ENCODE data around the gene CAPN3. TPM values are rescaled to one million over a fixed set of nuclear protein-coding genes. Genes with fewer than 3 reads are reported as not detected.

CAPN3 gene
- total RNA-seq, 1 experiment from 2014 or later, result not detected

DNA sequence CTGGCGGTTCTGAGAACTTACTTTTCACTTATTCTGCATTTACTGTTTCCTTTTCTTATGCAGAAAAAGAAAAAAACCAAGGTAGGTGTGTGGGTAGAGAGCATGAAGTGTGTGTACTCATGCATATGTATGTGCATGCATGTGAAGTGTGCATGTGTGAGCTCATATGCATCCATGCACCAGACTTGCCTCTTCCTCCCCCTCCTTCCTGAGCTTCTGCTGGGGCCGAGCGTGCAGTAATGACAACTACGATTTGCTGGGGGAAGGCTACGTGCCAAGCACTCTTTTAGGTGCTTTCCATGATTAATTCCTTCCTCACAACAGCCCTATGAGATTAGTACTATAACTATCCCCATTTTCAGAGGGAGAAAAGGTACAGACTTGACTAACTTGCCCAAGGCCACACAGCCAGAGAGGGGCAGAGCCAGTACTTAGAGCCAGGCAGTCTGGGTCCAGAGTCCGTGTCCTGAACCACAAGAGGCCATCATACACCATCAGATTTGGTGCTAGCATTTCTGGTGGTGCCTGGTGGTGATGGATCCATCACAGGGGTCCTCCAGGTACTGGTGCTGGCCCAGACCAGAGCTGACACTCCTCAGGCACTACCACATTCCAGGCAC is 46.7 kb downstream of the CAPN3 start:
- Histone ChIP-seq H3K4me3 (no peak overlapping the region), H3K9me3 (no peaks in the 10 kb centered on the region), H3K36me3 (no peaks in the 10 kb centered on the region), H3K27me3 (no peaks in the 10 kb centered on the region)
- no peak for DNase-seq

DNA sequence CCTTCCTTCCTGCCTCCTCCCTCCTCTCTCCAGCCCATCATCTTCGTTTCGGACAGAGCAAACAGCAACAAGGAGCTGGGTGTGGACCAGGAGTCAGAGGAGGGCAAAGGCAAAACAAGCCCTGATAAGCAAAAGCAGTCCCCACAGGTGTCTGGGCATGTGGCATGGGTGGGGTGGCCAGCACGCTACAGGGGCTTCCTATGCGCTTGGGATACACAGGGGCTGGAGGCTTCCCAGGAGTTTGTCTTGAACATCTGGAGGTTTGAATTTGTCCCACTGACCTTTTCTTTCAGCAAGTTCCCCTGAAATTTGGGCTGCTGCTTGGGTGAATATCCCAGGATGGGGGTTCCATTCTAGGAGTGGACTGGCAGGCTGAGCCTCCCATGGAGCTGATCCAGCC is 48.9 kb downstream of the CAPN3 start:
- H3K36me3 ChIP-seq, result peaks cover 7% of the 10 kb centered on the region; the same call in 1 of the 2 replicates
- no peak for DNase-seq
- no peak overlapping the region for H3K4me3 ChIP-seq
- no peaks in the 10 kb centered on the region for H3K9me3 ChIP-seq
- no peaks in the 10 kb centered on the region for H3K27me3 ChIP-seq

DNA sequence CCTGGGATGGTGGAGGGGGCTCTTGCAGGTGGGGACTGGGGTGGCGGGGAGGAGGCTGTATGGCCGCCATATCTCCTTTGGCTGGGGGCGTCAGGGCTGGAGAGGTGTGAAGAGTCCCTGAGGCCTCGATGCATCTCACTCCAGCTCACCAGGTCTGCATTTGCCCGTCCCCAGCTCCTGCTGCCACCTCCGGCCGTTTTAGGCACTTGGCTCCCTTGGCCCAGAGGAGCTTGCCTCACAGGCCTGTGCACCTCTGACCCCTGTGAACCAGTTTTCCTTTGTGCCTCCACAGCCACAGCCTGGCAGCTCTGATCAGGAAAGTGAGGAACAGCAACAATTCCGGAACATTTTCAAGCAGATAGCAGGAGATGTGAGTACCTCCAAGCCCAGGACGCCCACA is 49.7 kb downstream of the CAPN3 start:
- peaks cover 15% of the 10 kb centered on the region for H3K36me3 ChIP-seq
- DNase-seq, result no peak
- no peaks in the 10 kb centered on the region for H3K27me3 ChIP-seq
- H3K9me3 ChIP-seq, result no peaks in the 10 kb centered on the region
- no peak overlapping the region for H3K4me3 ChIP-seq

DNA sequence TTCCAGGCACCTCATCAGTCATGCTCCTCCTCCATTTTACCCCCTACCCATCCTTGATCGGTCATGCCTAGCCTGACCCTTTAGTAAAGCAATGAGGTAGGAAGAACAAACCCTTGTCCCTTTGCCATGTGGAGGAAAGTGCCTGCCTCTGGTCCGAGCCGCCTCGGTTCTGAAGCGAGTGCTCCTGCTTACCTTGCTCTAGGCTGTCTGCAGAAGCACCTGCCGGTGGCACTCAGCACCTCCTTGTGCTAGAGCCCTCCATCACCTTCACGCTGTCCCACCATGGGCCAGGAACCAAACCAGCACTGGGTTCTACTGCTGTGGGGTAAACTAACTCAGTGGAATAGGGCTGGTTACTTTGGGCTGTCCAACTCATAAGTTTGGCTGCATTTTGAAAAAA is 52.6 kb downstream of the CAPN3 start:
- peaks cover 34% of the 10 kb centered on the region for H3K36me3 ChIP-seq
- no peaks in the 10 kb centered on the region for H3K27me3 ChIP-seq
- no peaks in the 10 kb centered on the region for H3K9me3 ChIP-seq
- no peak for DNase-seq
- no peak overlapping the region for H3K4me3 ChIP-seq

DNA sequence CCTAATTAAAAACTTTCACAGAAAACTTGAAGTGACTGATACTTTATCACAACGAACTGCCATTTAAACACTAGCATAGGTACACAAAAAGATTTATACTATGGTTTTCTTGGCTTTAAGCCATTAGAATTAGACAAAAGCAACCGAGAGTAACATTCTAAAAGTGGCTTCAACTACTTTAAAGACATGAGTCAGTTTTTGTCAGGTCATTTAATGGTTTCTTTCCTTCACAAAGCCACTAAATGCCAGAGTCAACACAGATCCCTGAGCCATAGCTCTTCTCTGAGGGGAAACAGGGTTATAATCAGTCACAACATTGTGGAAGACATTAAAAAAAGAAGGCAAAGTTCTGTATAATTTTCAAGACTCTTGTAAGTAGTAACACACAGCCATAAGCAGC is 54.6 kb downstream of the CAPN3 start:
- Histone ChIP-seq H3K4me3 (no peak overlapping the region), H3K36me3 (peaks cover 48% of the 10 kb centered on the region), H3K9me3 (no peaks in the 10 kb centered on the region), H3K27me3 (no peaks in the 10 kb centered on the region)
- no peak for DNase-seq

DNA sequence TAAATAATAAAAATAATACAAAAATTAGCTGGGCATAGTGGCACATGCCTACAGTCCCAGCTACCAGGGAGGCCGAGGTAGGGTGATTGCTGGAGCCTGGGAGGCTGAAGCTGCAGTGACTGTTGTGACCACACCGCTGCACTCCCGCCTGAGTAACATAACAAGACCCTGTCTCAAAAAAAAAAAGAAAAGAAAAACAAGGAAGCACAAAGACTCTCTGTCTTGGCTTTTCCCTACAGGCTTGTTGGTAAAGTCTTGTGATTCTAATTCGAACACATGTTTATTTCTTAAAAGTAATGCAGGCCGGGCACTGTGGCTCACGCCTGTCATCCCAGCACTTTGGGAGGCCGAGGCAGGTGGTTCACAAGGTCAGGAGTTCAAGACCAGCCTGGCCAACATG is 60.1 kb downstream of the CAPN3 start:
- no peak for DNase-seq
- Histone ChIP-seq H3K4me3 (no peak overlapping the region), H3K27me3 (no peaks in the 10 kb centered on the region), H3K36me3 (peaks cover 69% of the 10 kb centered on the region), H3K9me3 (no peaks in the 10 kb centered on the region)

DNA sequence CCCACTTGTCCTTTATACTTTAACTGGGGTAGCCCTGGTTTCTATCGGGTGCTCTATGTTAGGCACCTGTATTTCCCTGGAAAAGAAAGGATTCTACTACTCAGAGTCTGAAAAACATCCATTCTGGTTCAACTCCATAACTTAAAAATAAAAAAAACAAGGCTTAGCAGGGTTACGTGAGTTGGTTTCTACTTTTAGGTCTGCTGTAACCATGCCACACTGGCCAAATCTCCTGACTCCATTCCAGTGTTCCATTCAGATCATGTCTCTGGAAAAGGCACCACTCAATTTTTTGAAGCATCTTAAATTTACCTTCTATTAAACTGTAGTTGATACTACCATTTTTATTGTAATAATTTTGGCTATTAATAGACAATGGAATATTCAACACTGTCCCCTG is 62.1 kb downstream of the CAPN3 start:
- peaks cover 71% of the 10 kb centered on the region for H3K36me3 ChIP-seq
- H3K27me3 ChIP-seq, result no peaks in the 10 kb centered on the region
- no peak for DNase-seq

DNA sequence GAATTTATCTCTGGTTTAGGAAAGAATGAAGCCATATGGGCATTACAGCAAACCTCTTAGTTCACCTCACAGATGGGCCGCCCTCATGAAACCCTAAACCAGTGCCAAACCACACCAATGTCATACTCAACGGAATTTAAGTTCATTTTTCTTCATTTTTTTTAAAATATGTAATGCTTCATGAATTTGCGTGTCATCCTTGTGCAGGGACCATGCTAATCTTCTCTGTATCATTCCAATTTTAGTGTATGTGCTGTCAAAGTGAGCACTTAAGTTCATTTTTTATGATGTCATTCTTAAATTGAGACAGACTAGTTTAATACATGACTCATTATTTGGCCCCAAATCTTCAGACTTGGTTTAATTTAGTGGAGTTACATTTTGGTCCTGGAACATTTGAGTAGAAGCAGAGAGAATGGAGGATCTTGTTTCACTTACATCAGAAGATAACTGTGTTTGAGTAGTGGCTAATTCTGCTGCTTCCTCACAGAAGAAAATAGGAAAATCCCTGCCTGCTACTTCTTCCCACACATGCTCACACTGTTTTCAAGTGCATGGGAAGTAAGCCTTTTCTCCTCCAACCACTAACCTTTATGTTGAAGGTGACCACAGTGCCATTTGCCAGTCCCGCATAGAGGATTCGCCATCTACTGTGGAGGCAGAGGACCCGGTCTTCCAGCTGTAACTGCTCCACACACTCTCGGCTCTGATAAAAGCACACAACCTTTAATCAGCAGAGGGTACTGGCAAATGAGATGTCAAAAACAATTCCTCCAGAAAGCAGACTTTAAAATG is 68.3 kb downstream of the CAPN3 start:
- no peak overlapping the region for H3K4me3 ChIP-seq
- peak; percentile 73 for DNase-seq
- no peaks in the 10 kb centered on the region for H3K27me3 ChIP-seq
- peaks cover 75% of the 10 kb centered on the region for H3K36me3 ChIP-seq
- H3K9me3 ChIP-seq, result no peaks in the 10 kb centered on the region

More for the DNA sequence above, 62.1 kb downstream of the CAPN3 start:
- H3K4me3 ChIP-seq, result no peak overlapping the region
- H3K9me3 ChIP-seq, result no peaks in the 10 kb centered on the region

DNA sequence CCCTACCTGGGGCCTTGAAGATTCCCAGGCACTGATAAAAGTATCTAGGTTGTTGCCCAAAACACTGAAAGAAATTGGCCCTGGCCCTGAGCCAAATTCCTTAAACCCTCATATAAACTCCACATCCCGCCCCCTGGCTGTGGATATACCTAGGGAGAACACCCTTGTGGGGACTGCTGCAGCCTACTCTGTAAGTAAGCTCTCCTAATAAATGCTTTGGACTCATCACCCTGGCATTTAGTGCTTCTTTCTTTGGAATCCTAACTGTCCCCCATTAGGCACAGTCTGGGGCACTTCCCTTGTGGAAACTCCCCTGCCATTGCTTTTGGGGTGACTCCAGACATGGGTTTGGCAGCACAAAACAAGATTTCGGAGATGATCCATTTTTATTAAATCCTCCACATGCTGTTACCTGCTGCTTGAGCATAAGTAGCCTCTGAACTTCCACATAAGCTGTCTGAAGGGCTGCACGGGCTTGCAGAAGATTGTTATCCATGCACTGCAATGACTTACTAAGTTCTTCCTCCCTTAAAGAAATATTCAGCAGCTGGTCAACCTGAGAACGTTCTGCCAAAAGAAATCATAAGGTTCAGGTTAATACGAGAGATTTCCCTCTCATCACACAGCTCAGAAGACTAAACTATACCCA is 85.2 kb downstream of the CAPN3 start:
- Histone ChIP-seq H3K4me3 (no peak overlapping the region), H3K9me3 (no peaks in the 10 kb centered on the region), H3K27me3 (no peaks in the 10 kb centered on the region), H3K36me3 (peaks cover 51% of the 10 kb centered on the region)
- no peak for DNase-seq

DNA sequence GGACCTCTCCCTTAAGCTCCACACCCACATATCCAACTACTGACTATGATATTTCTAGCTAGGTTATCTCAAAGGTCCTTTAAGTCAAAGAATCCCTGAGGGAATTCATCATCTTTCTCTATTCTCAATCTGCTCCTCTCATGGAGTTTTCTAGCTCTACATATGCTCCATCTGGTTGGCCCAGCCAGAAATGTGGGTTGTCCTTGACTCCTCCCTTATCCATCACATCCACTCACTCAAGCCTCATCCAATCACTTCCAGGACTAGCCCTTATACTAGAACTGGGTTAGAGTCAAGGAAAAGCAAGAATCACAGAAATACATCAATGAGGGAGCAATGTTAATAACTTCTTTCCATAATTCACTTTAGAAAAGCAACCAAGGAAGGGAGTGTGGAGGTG is 86.2 kb downstream of the CAPN3 start:
- H3K27me3 ChIP-seq, result no peaks in the 10 kb centered on the region
- DNase-seq, result no peak
- H3K36me3 ChIP-seq, result peaks cover 57% of the 10 kb centered on the region
- no peaks in the 10 kb centered on the region for H3K9me3 ChIP-seq
- H3K4me3 ChIP-seq, result no peak overlapping the region

DNA sequence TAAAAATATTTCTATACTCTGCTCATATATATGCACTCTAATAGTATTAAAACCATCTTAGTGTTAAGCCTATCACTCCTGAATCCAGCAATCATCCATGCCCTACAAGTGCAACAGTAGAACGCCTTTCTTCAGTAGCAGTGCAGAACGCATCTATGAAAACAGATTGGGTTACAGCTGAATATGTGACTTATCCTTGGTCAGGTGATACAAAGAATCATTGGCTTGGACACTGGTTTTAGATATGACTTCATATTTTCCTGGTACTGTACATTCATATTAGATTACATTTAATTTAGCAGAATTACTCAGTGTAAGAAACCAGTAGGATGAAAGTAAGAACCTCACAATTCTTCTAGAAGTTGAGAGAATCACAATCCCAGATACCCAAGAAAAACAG is 88.3 kb downstream of the CAPN3 start:
- H3K36me3 ChIP-seq, result peaks cover 65% of the 10 kb centered on the region
- H3K4me3 ChIP-seq, result no peak overlapping the region
- H3K27me3 ChIP-seq, result no peaks in the 10 kb centered on the region
- no peak for DNase-seq
- H3K9me3 ChIP-seq, result no peaks in the 10 kb centered on the region

DNA sequence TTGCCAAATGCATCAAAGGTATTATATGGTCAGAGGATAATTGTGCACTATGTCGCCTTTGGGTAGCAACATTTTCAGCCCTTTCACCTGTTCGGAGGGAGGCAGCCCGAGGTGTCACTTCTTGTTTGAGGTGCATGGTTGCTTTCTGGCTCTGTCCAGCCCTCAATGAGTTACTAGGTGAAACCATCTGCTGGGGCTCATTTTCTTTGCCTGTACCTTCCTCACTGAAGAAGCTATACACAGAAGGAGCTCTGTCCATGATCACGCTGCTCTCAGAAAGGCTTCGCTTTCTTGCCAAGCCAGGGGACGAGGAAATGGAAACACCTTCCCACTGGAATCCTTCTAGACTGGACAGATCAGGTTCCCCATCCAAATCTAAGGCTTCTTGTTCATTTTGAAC is 89.0 kb downstream of the CAPN3 start:
- no peak overlapping the region for H3K4me3 ChIP-seq
- no peak for DNase-seq
- H3K27me3 ChIP-seq, result no peaks in the 10 kb centered on the region
- H3K9me3 ChIP-seq, result no peaks in the 10 kb centered on the region
- H3K36me3 ChIP-seq, result peaks cover 63% of the 10 kb centered on the region

DNA sequence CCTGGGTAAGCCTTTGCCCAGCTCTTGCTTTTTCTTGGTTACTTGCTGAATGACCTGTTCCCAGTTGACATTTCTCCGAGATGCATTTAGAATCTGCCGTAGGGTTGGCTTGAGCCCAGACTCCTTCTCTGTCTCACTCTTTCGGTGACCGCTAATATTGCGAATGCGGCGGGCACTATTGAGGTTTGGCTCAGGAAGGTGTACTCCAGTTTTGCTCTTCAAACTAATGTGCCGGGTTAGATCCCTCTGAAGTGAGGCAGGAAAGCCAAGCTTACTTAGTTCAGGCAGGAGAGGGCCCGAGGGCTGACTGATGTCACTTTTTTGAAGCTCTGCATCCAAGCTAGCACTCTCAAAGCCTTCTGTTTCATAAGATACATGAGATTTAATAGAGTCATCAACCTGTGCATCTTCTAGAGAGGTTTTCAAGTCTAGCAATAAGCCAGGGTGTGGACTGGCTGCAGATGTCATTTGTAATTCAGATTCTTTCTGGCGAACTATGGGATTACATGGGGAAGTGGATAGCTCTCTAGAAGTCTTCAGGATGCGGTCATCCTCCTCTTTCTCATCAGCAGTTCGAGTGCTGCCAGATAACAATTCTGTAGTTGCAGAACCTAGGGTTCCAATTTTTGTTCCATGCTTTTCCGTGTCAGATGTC is 90.6 kb downstream of the CAPN3 start:
- H3K36me3 ChIP-seq, result peaks cover 59% of the 10 kb centered on the region

DNA sequence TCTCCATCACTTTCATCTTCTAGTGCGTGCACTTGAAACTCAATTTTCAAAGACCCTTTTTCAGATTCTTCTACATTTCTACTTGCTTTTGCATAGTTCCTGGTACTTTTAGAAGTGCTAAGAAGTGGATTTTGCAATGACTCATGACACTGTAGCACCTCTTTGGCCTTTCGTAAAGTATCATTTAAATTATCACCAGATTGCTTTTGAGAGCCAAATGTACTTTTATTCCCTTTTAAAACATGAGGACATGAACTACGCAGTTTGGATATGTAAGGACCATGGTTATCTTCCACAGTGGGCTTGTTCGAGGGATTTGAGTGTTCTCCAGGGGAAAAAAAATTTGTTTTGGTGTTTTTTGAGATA is 91.1 kb downstream of the CAPN3 start:
- no peak overlapping the region for H3K4me3 ChIP-seq
- no peak for DNase-seq
- no peaks in the 10 kb centered on the region for H3K9me3 ChIP-seq
- peaks cover 54% of the 10 kb centered on the region for H3K36me3 ChIP-seq
- H3K27me3 ChIP-seq, result no peaks in the 10 kb centered on the region

More for the DNA sequence above, 90.6 kb downstream of the CAPN3 start:
- DNase-seq, result no peak
- Histone ChIP-seq H3K27me3 (no peaks in the 10 kb centered on the region), H3K9me3 (no peaks in the 10 kb centered on the region), H3K4me3 (no peak overlapping the region)

DNA sequence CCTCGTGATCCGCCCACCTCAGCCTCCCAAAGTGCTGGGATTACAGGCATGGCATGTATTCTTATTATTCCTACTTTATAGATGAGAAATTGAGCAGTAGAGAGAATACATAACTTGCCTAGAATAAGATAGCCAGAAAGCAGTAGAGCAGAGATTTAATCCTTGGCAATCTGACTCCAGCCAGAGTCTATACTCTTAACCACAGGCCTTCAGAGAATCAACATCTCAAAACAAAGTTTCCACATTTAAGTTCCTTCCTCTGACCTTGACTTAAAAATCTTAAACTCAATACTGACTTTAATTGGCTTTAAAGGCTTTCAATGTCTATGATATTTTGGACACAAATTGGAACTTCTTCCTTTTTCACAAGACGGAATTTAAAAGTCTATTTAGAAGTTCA is 94.5 kb downstream of the CAPN3 start:
- Histone ChIP-seq H3K4me3 (no peak overlapping the region), H3K27me3 (no peaks in the 10 kb centered on the region), H3K9me3 (no peaks in the 10 kb centered on the region), H3K36me3 (peaks cover 32% of the 10 kb centered on the region)
- DNase-seq, result no peak

DNA sequence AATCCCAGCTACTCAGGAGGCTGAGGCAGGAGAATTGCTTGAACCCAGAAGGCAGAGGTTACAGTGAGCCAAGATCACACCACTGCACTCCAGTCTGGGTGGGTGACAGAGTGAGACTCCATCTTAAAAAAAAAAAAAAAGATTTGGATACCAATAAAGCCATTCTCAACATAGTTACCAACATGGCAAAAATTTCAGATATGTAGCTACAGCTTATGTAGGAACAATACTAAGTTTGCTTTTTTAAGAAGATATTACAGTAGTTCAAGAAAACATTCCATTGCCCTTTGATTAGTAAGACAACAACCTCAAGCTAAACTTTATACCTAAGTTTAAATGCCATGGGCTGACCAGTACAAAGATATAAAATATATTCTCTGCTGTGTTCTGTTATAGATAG is 97.2 kb downstream of the CAPN3 start:
- no peak for DNase-seq
- Histone ChIP-seq H3K4me3 (peak overlapping the region; percentile 27), H3K36me3 (peaks cover 9% of the 10 kb centered on the region), H3K27me3 (no peaks in the 10 kb centered on the region), H3K9me3 (no peaks in the 10 kb centered on the region)

DNA sequence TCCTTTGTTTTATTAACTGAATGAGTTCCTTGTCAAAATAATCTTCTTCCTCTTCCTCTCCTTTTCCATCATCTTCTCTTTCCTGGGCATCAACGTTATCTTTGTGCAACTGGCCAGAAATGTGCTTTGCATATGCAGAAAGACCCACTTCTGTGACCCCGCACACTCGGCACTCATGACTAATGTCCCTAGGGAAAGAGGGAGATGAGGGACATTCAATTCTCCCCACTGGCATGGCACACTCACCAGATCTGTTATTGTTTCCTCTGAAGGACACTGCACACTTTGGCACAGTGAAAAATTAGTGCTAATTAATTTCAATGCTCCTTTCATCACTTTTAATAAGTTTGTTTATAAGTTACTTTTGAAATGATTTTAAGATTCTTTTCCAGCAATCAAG is 97.7 kb downstream of the CAPN3 start:
- Histone ChIP-seq H3K9me3 (no peaks in the 10 kb centered on the region), H3K36me3 (peaks cover 9% of the 10 kb centered on the region), H3K27me3 (no peaks in the 10 kb centered on the region), H3K4me3 (peak overlapping the region; percentile 27)
- DNase-seq, result no peak
